H9 (cell line): Measurements from ENCODE around the gene P2RX2. TPM values are rescaled to one million over a fixed set of nuclear protein-coding genes. Genes with fewer than 3 reads are reported as not detected.
A peak's percentile ranks its signal among the peaks of the same experiment; 100 is the strongest.

Experiments
- DNase-seq: peaks from one replicate; pipeline ENCODE4 v3.0.0-alpha.2; 2017
- H2AFZ ChIP-seq: one replicate; pipeline ENCODE4 v1.6.1; 2013; ENCODE audit warnings: mild to moderate bottlenecking, low read length, control low read depth, moderate library complexity
- H2AK5ac ChIP-seq: 2 replicates; pipeline ENCODE4 v1.6.1; 2013; ENCODE audit warnings: low read length, control low read depth, mixed read lengths; ENCODE audit not compliant: insufficient read length
- H2BK120ac ChIP-seq: one replicate; pipeline ENCODE4 v1.6.1; 2013; ENCODE audit warnings: low read depth, mild to moderate bottlenecking, low read length, control low read depth, inconsistent platforms; ENCODE audit not compliant: poor library complexity, severe bottlenecking
- H2BK12ac ChIP-seq: 2 replicates; pipeline ENCODE4 v1.6.1; 2013; ENCODE audit warnings: low read length, control low read depth, mixed read lengths, low read depth; ENCODE audit not compliant: insufficient read length
- H2BK15ac ChIP-seq: 2 replicates; pipeline ENCODE4 v1.6.1; 2013; ENCODE audit warnings: low read depth, low read length, control low read depth
- H2BK20ac ChIP-seq: one replicate; pipeline ENCODE4 v1.6.1; 2013; ENCODE audit warnings: low read depth, mild to moderate bottlenecking, low read length, control low read depth, inconsistent platforms; ENCODE audit not compliant: poor library complexity, severe bottlenecking
- H2BK5ac ChIP-seq: 2 replicates; pipeline ENCODE4 v1.6.1; 2013; ENCODE audit warnings: low read length, control low read depth, mixed read lengths; ENCODE audit not compliant: insufficient read length
- H3K14ac ChIP-seq: 2 replicates; pipeline ENCODE4 v1.6.1; 2013; ENCODE audit warnings: low read length, control low read depth; ENCODE audit not compliant: insufficient read depth
- H3K18ac ChIP-seq: 2 replicates; pipeline ENCODE4 v1.6.1; 2013; ENCODE audit warnings: low read depth, mild to moderate bottlenecking, mixed read lengths, low read length, control low read depth; ENCODE audit not compliant: insufficient read length
- H3K23ac ChIP-seq: 2 replicates; pipeline ENCODE4 v1.6.1; 2013; ENCODE audit warnings: low read length, control low read depth, mixed read lengths, low read depth; ENCODE audit not compliant: insufficient read length
- H3K23me2 ChIP-seq: 2 replicates; pipeline ENCODE4 v1.6.1; 2013; ENCODE audit warnings: low read depth, mild to moderate bottlenecking, mixed read lengths, low read length, control low read depth; ENCODE audit not compliant: insufficient read length, poor library complexity, severe bottlenecking
- H3K27ac ChIP-seq: 2 replicates; pipeline ENCODE4 v1.5.1; 2013; ENCODE audit warnings: low read length, control low read depth, mixed read lengths, low read depth; ENCODE audit not compliant: insufficient read length
- H3K27me3 ChIP-seq: 2 replicates; pipeline ENCODE4 v1.6.1; 2013; ENCODE audit warnings: low read length, control low read depth, inconsistent platforms; ENCODE audit not compliant: insufficient read depth
- H3K4ac ChIP-seq: 2 replicates; pipeline ENCODE4 v1.6.1; 2013; ENCODE audit warnings: low read depth, mild to moderate bottlenecking, control low read depth, inconsistent platforms, low read length, moderate library complexity
- H3K4me1 ChIP-seq: 2 replicates; pipeline ENCODE4 v1.6.1; 2013; ENCODE audit warnings: low read length, control low read depth, inconsistent platforms; ENCODE audit not compliant: insufficient read depth
- H3K4me2 ChIP-seq: 2 replicates; pipeline ENCODE4 v1.6.1; 2013; ENCODE audit warnings: low read length, control low read depth, mixed read lengths; ENCODE audit not compliant: insufficient read length, insufficient read depth
- H3K56ac ChIP-seq: 2 replicates; pipeline ENCODE4 v1.6.1; 2013; ENCODE audit warnings: low read depth, mild to moderate bottlenecking, mixed read lengths, low read length, control low read depth; ENCODE audit not compliant: insufficient read length
- H3K79me1 ChIP-seq: 2 replicates; pipeline ENCODE4 v1.6.1; 2013; ENCODE audit warnings: low read depth, mild to moderate bottlenecking, moderate library complexity, low read length, control low read depth, inconsistent platforms; ENCODE audit not compliant: insufficient read depth, poor library complexity, severe bottlenecking
- H3K79me2 ChIP-seq: 2 replicates; pipeline ENCODE4 v1.6.1; 2013; ENCODE audit warnings: low read length, control low read depth, inconsistent platforms; ENCODE audit not compliant: insufficient read depth
- H3K9ac ChIP-seq: 2 replicates; pipeline ENCODE4 v1.6.1; 2013; ENCODE audit warnings: low read length, control low read depth, mixed read lengths; ENCODE audit not compliant: insufficient read length; ENCODE audit errors: extremely low read depth
- H3K9me3 ChIP-seq: one replicate; pipeline ENCODE4 v1.6.1; 2013; ENCODE audit warnings: low read depth, low read length, inconsistent platforms; ENCODE audit not compliant: control insufficient read depth
- H3T11ph ChIP-seq: one replicate; pipeline ENCODE4 v1.6.1; 2013; ENCODE audit warnings: mild to moderate bottlenecking, low read length, control low read depth, inconsistent platforms
- H4K20me1 ChIP-seq: one replicate; pipeline ENCODE4 v1.6.1; 2013; ENCODE audit not compliant: control insufficient read depth, insufficient read length, insufficient read depth
- H4K5ac ChIP-seq: 2 replicates; pipeline ENCODE4 v1.6.1; 2013; ENCODE audit warnings: low read depth, mild to moderate bottlenecking, mixed read lengths, low read length, control low read depth; ENCODE audit not compliant: insufficient read length
- H4K8ac ChIP-seq: replicated peaks from 2 replicates; pipeline ENCODE4 v1.6.1; 2013; ENCODE audit warnings: low read length, control low read depth, mixed read lengths, low read depth; ENCODE audit not compliant: insufficient read length
- H4K91ac ChIP-seq: 2 replicates; pipeline ENCODE4 v1.6.1; 2013; ENCODE audit warnings: low read depth, mild to moderate bottlenecking, moderate library complexity, mixed read lengths, low read length, control low read depth; ENCODE audit not compliant: insufficient read length
- H3K27ac Mint-ChIP-seq, 3 experiments: 2 replicates in 2 of 3; 3 replicates in 1 of 3; pipeline ENCODE4 v1.8.0; 2020 to 2021; ENCODE audit warnings: mixed read lengths in 3 of 3, mild to moderate bottlenecking in 1 of 3, moderate library complexity in 1 of 3
- H3K27me3 Mint-ChIP-seq: 2 replicates; pipeline ENCODE4 v1.8.0; 2021; ENCODE audit warnings: low read depth, mild to moderate bottlenecking, moderate library complexity, mixed read lengths
- H3K36me3 Mint-ChIP-seq, 3 experiments: 2 replicates in 2 of 3; 3 replicates in 1 of 3; pipeline ENCODE4 v1.8.0; 2020 to 2021; ENCODE audit warnings: low read depth in 3 of 3, mixed read lengths in 3 of 3; ENCODE audit not compliant: insufficient read depth in 1 of 3
- H3K4me1 Mint-ChIP-seq, 2 experiments: 2 replicates each; pipeline ENCODE4 v1.8.0; 2020; ENCODE audit warnings: mixed read lengths in 2 of 2
- H3K4me3 Mint-ChIP-seq, 2 experiments: 2 replicates in 1 of 2; 3 replicates in 1 of 2; pipeline ENCODE4 v1.8.0; 2020 to 2021; ENCODE audit warnings: mild to moderate bottlenecking in 2 of 2, mixed read lengths in 2 of 2, moderate library complexity in 1 of 2
- H3K9me3 Mint-ChIP-seq, 2 experiments: 2 replicates in 1 of 2; 3 replicates in 1 of 2; pipeline ENCODE4 v1.8.0; 2020; ENCODE audit warnings: mild to moderate bottlenecking in 2 of 2, mixed read lengths in 2 of 2, moderate library complexity in 1 of 2
- CTCF ChIP-seq: fragments of 200-600 bp; sonication (generic); conservative IDR thresholded peaks from 3 replicates; pipeline ENCODE4 v1.8.0; 2021; ENCODE audit warnings: antibody characterized with exemption, mild to moderate bottlenecking
- WGBS: extraction: QIAGEN DNeasy Blood & Tissue Kit; methylation state at CpG from one replicate; pipeline ENCODE4 v1.1.7; 2013; ENCODE audit warnings: missing lambda C conversion rate, low lambda C conversion rate, mixed read lengths; ENCODE audit not compliant: insufficient read length; ENCODE audit errors: extremely low coverage; 5-methylcytosine and 5-hydroxymethylcytosine counted together
- total RNA-seq: library from RNA; stranded (reverse); gene quantifications from 2 replicates; pipeline ENCODE4 v1.2.1, GENCODE V29; 2021

The P2RX2 gene
- total RNA-seq, 1 experiment from 2014 or later = 1.8 TPM

- no CpG with 5 or more reads among the region's 18 CpGs for WGBS
- H4K5ac ChIP-seq = no peak overlapping the region
- H2AFZ ChIP-seq = no peak overlapping the region
- H3K79me2 ChIP-seq = no peaks in the 10 kb centered on the region
- H3K9me3 ChIP-seq = no peaks in the 10 kb centered on the region
- TF ChIP-seq CTCF = no peak
- Mint-ChIP-seq H3K4me1 (peaks cover 0 to 6% of the 10 kb centered on the region in 2 experiments; a peak in 3 of 4 replicates), H3K36me3 (peaks cover 59 to 97% (median 89%) of the 10 kb centered on the region in 3 experiments; a peak in 6 of 7 replicates), H3K27ac (peak overlapping the region in 2 of 3 experiments; percentile 28 to 69; a peak in 1 of 7 replicates), H3K4me3 (no peak overlapping the region), H3K27me3 (no peaks in the 10 kb centered on the region), H3K9me3 (no peaks in the 10 kb centered on the region)
- H2BK5ac ChIP-seq = no peak overlapping the region
- no peaks in the 10 kb centered on the region for H4K20me1 ChIP-seq
- no peak overlapping the region for H2AK5ac ChIP-seq
- DNase-seq = no peak
- no peak overlapping the region for H4K8ac ChIP-seq
- no peak overlapping the region for H3K9ac ChIP-seq
- H4K91ac ChIP-seq = no peak overlapping the region
- H3K4ac ChIP-seq = no peak overlapping the region
- H3K4me1 ChIP-seq = no peaks in the 10 kb centered on the region
- H2BK12ac ChIP-seq = no peak overlapping the region
- no peak overlapping the region for H3K14ac ChIP-seq
- no peak overlapping the region for H3T11ph ChIP-seq
- no peak overlapping the region for H3K27ac ChIP-seq
- H2BK20ac ChIP-seq = no peak overlapping the region
- no peak overlapping the region for H3K4me2 ChIP-seq
- H3K23me2 ChIP-seq = no peaks in the 10 kb centered on the region
- no peak overlapping the region for H2BK15ac ChIP-seq
- H3K56ac ChIP-seq = no peak overlapping the region
- no peaks in the 10 kb centered on the region for H3K79me1 ChIP-seq
- H3K18ac ChIP-seq = no peak overlapping the region
- H2BK120ac ChIP-seq = no peak overlapping the region
- no peak overlapping the region for H3K23ac ChIP-seq
- H3K27me3 ChIP-seq = no peaks in the 10 kb centered on the region
Observed at GRCh38 chr12:132637811-132638210, 19.2 kb downstream of the P2RX2 start.
